Dendritic cell treated with granulocyte-macrophage colony-stimulating factor and Interleukin-4, amounts not matched to agents 40 ng/mL and 50 ng/mL, for 4 days (primary cell): ENCODE results near the gene KIF3A.

Experiments
- H3K27ac Mint-ChIP-seq: one replicate; pipeline ENCODE4 v1.8.0; 2022; ENCODE audit warnings: mild to moderate bottlenecking, mixed read lengths
- H3K27me3 Mint-ChIP-seq: one replicate; pipeline ENCODE4 v1.8.0; 2022; ENCODE audit warnings: mild to moderate bottlenecking, mixed read lengths
- H3K36me3 Mint-ChIP-seq: one replicate; pipeline ENCODE4 v1.8.0; 2022; ENCODE audit warnings: low read depth, mixed read lengths
- H3K4me1 Mint-ChIP-seq: one replicate; pipeline ENCODE4 v1.8.0; 2022; ENCODE audit warnings: low read depth, mixed read lengths
- H3K4me3 Mint-ChIP-seq: one replicate; pipeline ENCODE4 v1.8.0; 2022; ENCODE audit warnings: mild to moderate bottlenecking, moderate library complexity, mixed read lengths
- H3K9me3 Mint-ChIP-seq: one replicate; pipeline ENCODE4 v1.8.0; 2022; ENCODE audit warnings: mixed read lengths
- intact Hi-C: fragments of 100-400 bp; cut with micrococcal nuclease; formaldehyde crosslinking; loops from one replicate; pipeline ENCODE4 v1.15.0; 2022

The KIF3A gene

GRCh38 chr5:132775476-132775961, 38.2 kb upstream of the KIF3A start:
- intact Hi-C loops = loop anchor here (5.0 kb wide), 1 partner anchor 37 kb away; the partner anchor contains the start of gene SOWAHA
- Mint-ChIP-seq H3K4me1 (peaks cover 28% of the 10 kb centered on the region), H3K27ac (no peak overlapping the region), H3K36me3 (no peaks in the 10 kb centered on the region), H3K27me3 (peaks cover 55% of the 10 kb centered on the region), H3K4me3 (no peak overlapping the region), H3K9me3 (no peaks in the 10 kb centered on the region)

GRCh38 chr5:132774896-132775295, 37.5 kb upstream of the KIF3A start:
- H3K27me3 Mint-ChIP-seq = peaks cover 53% of the 10 kb centered on the region
- no peak overlapping the region for H3K27ac Mint-ChIP-seq
- H3K9me3 Mint-ChIP-seq = no peaks in the 10 kb centered on the region
- no peaks in the 10 kb centered on the region for H3K36me3 Mint-ChIP-seq
- H3K4me1 Mint-ChIP-seq = peaks cover 28% of the 10 kb centered on the region
- no peak overlapping the region for H3K4me3 Mint-ChIP-seq
- intact Hi-C loops = loop anchor here (5.0 kb wide), 1 partner anchor 37 kb away; the partner anchor contains the start of gene SOWAHA

DNA sequence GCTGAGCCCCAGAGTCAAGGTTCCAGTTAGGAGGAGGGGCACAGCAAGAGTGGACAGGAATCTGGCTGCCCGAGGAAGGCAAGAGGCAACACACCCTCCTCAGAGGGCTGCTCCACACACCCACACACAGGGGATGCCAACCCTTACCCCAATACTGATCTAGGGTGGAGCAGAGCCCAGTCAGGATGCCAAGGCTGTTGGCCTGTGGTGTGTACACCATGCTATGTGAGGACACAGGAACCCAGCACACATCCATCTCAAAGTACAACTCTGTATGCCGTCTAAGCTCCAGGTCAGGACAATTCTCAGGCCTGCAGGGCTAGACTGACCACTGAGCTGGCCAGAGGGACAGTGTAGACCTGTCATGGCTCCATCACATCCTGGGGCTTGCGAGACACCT, 37.1 kb upstream of the KIF3A start:
- Mint-ChIP-seq H3K4me1 (peaks cover 28% of the 10 kb centered on the region), H3K9me3 (no peaks in the 10 kb centered on the region), H3K27me3 (peaks cover 49% of the 10 kb centered on the region), H3K27ac (no peak overlapping the region), H3K4me3 (no peak overlapping the region), H3K36me3 (no peaks in the 10 kb centered on the region)
- intact Hi-C loops = no loop called here

GRCh38 chr5:132773601-132774355, 36.4 kb upstream of the KIF3A start:
- intact Hi-C loops = no loop called here
- peaks cover 28% of the 10 kb centered on the region for H3K4me1 Mint-ChIP-seq
- no peak overlapping the region for H3K4me3 Mint-ChIP-seq
- peaks cover 43% of the 10 kb centered on the region for H3K27me3 Mint-ChIP-seq
- H3K36me3 Mint-ChIP-seq = no peaks in the 10 kb centered on the region
- H3K9me3 Mint-ChIP-seq = no peaks in the 10 kb centered on the region
- H3K27ac Mint-ChIP-seq = no peak overlapping the region

- H3K27me3 Mint-ChIP-seq = peaks cover 43% of the 10 kb centered on the region
- H3K4me1 Mint-ChIP-seq = peaks cover 31% of the 10 kb centered on the region
- no peaks in the 10 kb centered on the region for H3K9me3 Mint-ChIP-seq
- no peak overlapping the region for H3K27ac Mint-ChIP-seq
- no peak overlapping the region for H3K4me3 Mint-ChIP-seq
- no peaks in the 10 kb centered on the region for H3K36me3 Mint-ChIP-seq
- intact Hi-C loops = no loop called here
These were observed 35.8 kb upstream of the KIF3A start for GRCh38 chr5:132773114-132773513.

- Mint-ChIP-seq H3K27ac (no peak overlapping the region), H3K9me3 (no peaks in the 10 kb centered on the region), H3K4me3 (no peak overlapping the region), H3K36me3 (no peaks in the 10 kb centered on the region), H3K4me1 (peaks cover 33% of the 10 kb centered on the region), H3K27me3 (peaks cover 38% of the 10 kb centered on the region)
- intact Hi-C loops = no loop called here
These were observed 35.1 kb upstream of the KIF3A start for GRCh38 chr5:132772291-132773070.

GRCh38 chr5:132771503-132771998, 34.2 kb upstream of the KIF3A start:
- Mint-ChIP-seq H3K4me3 (no peak overlapping the region), H3K9me3 (no peaks in the 10 kb centered on the region), H3K27me3 (peaks cover 46% of the 10 kb centered on the region), H3K36me3 (no peaks in the 10 kb centered on the region), H3K4me1 (peaks cover 42% of the 10 kb centered on the region), H3K27ac (no peak overlapping the region)
- intact Hi-C loops = no loop called here

DNA sequence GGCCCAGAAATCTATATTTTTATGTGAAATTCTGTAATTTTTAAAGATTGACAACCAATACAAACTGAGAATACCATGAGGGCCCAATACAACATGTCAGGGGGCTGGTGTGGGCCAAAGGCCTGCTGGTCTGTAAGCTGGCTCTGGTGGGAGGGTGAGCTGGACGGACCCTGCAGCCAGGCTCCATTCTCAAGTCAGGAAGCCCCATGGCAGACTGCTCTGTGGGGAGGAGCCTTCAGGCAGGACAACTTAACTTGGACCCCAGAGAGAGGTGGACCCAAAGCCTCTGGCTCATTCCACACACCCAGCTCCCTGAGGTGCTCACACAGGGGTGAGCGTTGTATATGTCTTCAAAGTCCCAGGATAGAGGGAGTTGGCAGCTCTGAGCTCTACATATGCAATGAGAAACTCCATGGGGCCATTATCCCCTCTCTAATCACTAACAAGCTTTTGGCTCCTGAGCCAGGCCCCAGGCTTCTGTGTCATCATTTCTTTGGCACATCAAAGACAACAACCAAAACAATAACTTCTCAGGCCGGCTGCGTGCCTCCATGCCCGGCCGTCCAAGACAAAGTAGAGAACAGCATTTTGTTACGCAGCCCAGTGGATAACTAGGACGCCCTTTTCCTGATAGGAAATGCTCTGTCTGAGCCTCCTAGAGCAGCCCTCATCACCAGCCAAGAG, 33.3 kb upstream of the KIF3A start:
- peaks cover 41% of the 10 kb centered on the region for H3K27me3 Mint-ChIP-seq
- peaks cover 47% of the 10 kb centered on the region for H3K4me1 Mint-ChIP-seq
- no peak overlapping the region for H3K27ac Mint-ChIP-seq
- no peak overlapping the region for H3K4me3 Mint-ChIP-seq
- intact Hi-C loops = no loop called here
- no peaks in the 10 kb centered on the region for H3K36me3 Mint-ChIP-seq
- no peaks in the 10 kb centered on the region for H3K9me3 Mint-ChIP-seq

DNA sequence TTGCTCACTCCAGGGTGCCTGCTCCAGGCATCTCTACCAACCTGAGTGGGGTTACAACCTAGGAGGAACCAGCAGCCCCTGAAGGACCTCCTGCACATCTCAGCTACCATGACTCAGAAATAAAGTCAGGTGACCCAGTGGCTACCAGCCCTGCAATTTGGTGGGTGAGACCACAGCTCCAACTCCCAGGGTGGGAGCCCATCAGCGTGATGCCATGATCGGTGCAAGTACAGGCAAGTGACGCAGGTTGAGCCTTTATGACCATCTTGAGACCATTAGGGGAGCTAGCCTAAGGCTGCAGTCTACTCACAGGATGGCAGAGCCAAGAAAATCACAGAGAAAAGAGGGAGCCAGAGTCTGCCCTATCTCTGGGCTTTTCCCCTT, 31.1 kb upstream of the KIF3A start:
- H3K4me3 Mint-ChIP-seq = no peak overlapping the region
- no peaks in the 10 kb centered on the region for H3K9me3 Mint-ChIP-seq
- H3K27ac Mint-ChIP-seq = no peak overlapping the region
- intact Hi-C loops = no loop called here
- peaks cover 18% of the 10 kb centered on the region for H3K36me3 Mint-ChIP-seq
- H3K27me3 Mint-ChIP-seq = peaks cover 21% of the 10 kb centered on the region
- peaks cover 49% of the 10 kb centered on the region for H3K4me1 Mint-ChIP-seq

DNA sequence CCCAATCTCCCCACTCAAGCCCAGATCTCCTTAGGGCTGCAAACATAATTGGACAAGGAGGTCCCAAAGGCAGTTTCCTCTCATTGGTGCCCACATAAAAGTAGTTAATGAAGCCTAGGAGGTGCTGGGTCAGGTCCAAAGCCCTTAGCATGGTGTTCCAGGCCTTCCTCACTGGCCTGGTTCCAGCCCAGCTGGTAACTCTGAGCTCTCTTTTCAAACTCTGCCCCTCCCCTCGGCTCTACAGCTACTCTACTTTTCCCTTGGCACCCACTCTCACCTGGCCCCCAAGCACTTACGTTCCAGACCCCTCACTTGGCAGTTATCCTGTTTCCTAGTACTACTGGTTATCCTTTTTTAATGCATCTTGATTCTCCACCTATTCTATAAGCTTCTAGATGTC, 29.8 kb upstream of the KIF3A start:
- Mint-ChIP-seq H3K27me3 (peaks cover 16% of the 10 kb centered on the region), H3K4me3 (no peak overlapping the region), H3K27ac (peak overlapping the region; percentile 4), H3K9me3 (no peaks in the 10 kb centered on the region), H3K4me1 (peaks cover 62% of the 10 kb centered on the region), H3K36me3 (peaks cover 25% of the 10 kb centered on the region)
- intact Hi-C loops = no loop called here

DNA sequence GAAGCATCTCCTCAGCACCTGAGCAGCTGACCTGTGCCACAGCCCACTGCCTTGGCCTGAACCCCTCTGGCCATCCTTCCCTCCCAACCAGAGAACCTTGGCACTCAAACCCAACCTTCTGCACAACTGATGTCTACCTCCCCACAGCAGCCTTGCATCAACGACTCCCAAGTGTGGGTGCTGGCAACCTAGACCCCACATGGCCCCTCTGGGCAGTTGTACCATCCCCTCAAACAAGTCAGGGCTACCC, 29.4 kb upstream of the KIF3A start:
- intact Hi-C loops = no loop called here
- Mint-ChIP-seq H3K27me3 (peaks cover 16% of the 10 kb centered on the region), H3K9me3 (no peaks in the 10 kb centered on the region), H3K4me3 (no peak overlapping the region), H3K27ac (peak overlapping the region; percentile 4), H3K4me1 (peaks cover 67% of the 10 kb centered on the region), H3K36me3 (peaks cover 30% of the 10 kb centered on the region)

DNA sequence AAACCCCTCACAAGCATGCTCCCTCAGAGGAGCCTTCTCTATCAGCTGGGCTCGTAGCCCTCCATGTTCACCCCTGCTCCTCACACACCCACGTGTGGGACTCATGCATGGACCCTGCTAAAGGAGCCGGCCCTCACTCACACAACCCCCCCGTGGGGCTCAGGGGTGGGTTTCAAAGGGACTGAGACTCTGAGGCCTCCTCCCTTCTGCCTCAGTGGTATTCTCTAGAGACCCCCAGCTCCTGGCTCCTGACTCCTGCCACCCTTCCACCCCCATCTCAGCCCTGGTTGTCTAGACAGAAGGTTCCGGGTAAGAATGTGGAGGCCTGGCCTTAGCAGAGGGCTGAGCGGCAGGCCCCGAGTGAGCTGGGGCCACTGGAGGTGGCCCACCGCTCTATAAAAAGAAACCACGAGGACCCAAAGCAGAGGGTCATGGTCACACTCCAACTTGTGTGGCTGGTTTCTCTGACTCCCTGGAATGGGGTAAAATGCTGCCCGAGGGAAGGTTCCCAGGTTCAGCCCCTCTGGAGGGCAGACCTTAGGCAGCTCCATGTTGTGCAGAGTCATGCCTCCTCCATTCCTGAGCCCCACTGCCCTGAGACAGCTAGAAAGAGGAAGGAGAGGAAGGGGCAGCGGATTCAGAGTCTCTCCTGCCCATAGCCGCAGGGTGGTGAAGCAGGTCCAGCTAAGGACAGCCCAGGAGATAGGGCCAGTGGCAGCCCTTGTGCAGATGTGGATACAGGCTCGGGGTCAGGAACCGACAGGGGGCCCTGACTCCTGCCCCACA, 28.9 kb upstream of the KIF3A start:
- Mint-ChIP-seq H3K27me3 (peaks cover 15% of the 10 kb centered on the region), H3K9me3 (no peaks in the 10 kb centered on the region), H3K4me3 (no peak overlapping the region), H3K27ac (peak overlapping the region; percentile 4), H3K4me1 (peaks cover 72% of the 10 kb centered on the region), H3K36me3 (peaks cover 35% of the 10 kb centered on the region)
- intact Hi-C loops = no loop called here

- H3K27me3 Mint-ChIP-seq = peaks cover 15% of the 10 kb centered on the region
- H3K27ac Mint-ChIP-seq = no peak overlapping the region
- H3K36me3 Mint-ChIP-seq = peaks cover 42% of the 10 kb centered on the region
- H3K4me1 Mint-ChIP-seq = peaks cover 79% of the 10 kb centered on the region
- no peak overlapping the region for H3K4me3 Mint-ChIP-seq
- intact Hi-C loops = no loop called here
- no peaks in the 10 kb centered on the region for H3K9me3 Mint-ChIP-seq
These were observed 28.1 kb upstream of the KIF3A start for GRCh38 chr5:132765311-132766019.
